Measurements from ENCODE around the gene CNST.
"Not testable (repeated sequence)": the region's sequence is repeated elsewhere in the genome, so short reads cannot be mapped to it uniquely, and the experiment has no call there.

The CNST gene

GRCh38 chr1:246587032-246587431 lies 20.8 kb downstream of the CNST start:
- no peak for DNase-seq (ENCODE audit: low read depth)

- no peak for DNase-seq (ENCODE audit: low read depth)
These were observed 21.4 kb downstream of the CNST start for GRCh38 chr1:246587606-246588005.

- DNase-seq (ENCODE audit: low read depth): no peak
These were observed 22.0 kb downstream of the CNST start for GRCh38 chr1:246588159-246588721.

- not testable (repeated sequence) for DNase-seq (ENCODE audit: low read depth)
These were observed 23.7 kb downstream of the CNST start for GRCh38 chr1:246589919-246590318.

- no peak for DNase-seq (ENCODE audit: low read depth)
These were observed 24.8 kb downstream of the CNST start for GRCh38 chr1:246591047-246591446.

GRCh38 chr1:246591504-246591903 lies 25.2 kb downstream of the CNST start:
- no peak for DNase-seq (ENCODE audit: low read depth)

- DNase-seq (ENCODE audit: low read depth): no peak
These were observed 25.7 kb downstream of the CNST start for GRCh38 chr1:246591958-246592357.

- no peak for DNase-seq (ENCODE audit: low read depth)
These were observed 26.4 kb downstream of the CNST start for GRCh38 chr1:246592695-246593094.

- DNase-seq (ENCODE audit: low read depth): no peak
These were observed 28.9 kb downstream of the CNST start for GRCh38 chr1:246595146-246595545.

- no peak for DNase-seq (ENCODE audit: low read depth)
These were observed 31.1 kb downstream of the CNST start for GRCh38 chr1:246597340-246597739.

GRCh38 chr1:246597971-246598370 lies 31.7 kb downstream of the CNST start:
- DNase-seq (ENCODE audit: low read depth): no peak

- DNase-seq (ENCODE audit: low read depth): no peak
These were observed 33.1 kb downstream of the CNST start for GRCh38 chr1:246599315-246599714.

GRCh38 chr1:246600579-246600978 lies 34.3 kb downstream of the CNST start:
- no peak for DNase-seq (ENCODE audit: low read depth)

GRCh38 chr1:246602194-246602593 lies 35.9 kb downstream of the CNST start:
- no peak for DNase-seq (ENCODE audit: low read depth)

- DNase-seq (ENCODE audit: low read depth): not testable (repeated sequence)
These were observed 39.0 kb downstream of the CNST start for GRCh38 chr1:246605231-246605630.

GRCh38 chr1:246607462-246607861 lies 41.2 kb downstream of the CNST start:
- no peak for DNase-seq (ENCODE audit: low read depth)

GRCh38 chr1:246608616-246609376 lies 42.5 kb downstream of the CNST start:
- peak; percentile 19 for DNase-seq (ENCODE audit: low read depth)

GRCh38 chr1:246609632-246610031 lies 43.4 kb downstream of the CNST start:
- DNase-seq (ENCODE audit: low read depth): no peak

- DNase-seq (ENCODE audit: low read depth): no peak
These were observed 47.0 kb downstream of the CNST start for GRCh38 chr1:246613096-246613758.

GRCh38 chr1:246617156-246617555 lies 50.9 kb downstream of the CNST start:
- DNase-seq (ENCODE audit: low read depth): no peak

- no peak for DNase-seq (ENCODE audit: low read depth)
These were observed 51.5 kb downstream of the CNST start for GRCh38 chr1:246617768-246618167.

- DNase-seq (ENCODE audit: low read depth): no peak
These were observed 52.1 kb downstream of the CNST start for GRCh38 chr1:246618240-246618808.

GRCh38 chr1:246622035-246622652 lies 55.9 kb downstream of the CNST start:
- no peak for DNase-seq (ENCODE audit: low read depth)

Data from activated T-cell treated with anti-CD3 and anti-CD28 coated beads for 48 hours (primary cell).